CD4-positive, CD25-positive, alpha-beta regulatory T cell (primary cell): ENCODE data around the gene PRICKLE3. TPM values are rescaled to one million over a fixed set of nuclear protein-coding genes. Genes with fewer than 3 reads are reported as not detected.
A peak's percentile ranks its signal among the peaks of the same experiment; 100 is the strongest.

Experiments
- ATAC-seq, 2 donors: fragments of 150-1000 bp; cut with Tn5 transposase; one replicate each; pipeline ENCODE4 v1.10.0; 2021; ENCODE audit warnings: low read depth in 2 of 2, moderate number of reproducible peaks in 2 of 2, moderate library complexity in 1 of 2
- DNase-seq, 3 donors: peaks; one replicate each; pipeline versions ENCODE4 v3.0.0 to v3.0.0-alpha.2; 2012 to 2022; ENCODE audit warnings: mixed read lengths in 1 of 3
- H3K27ac ChIP-seq: one replicate; pipeline ENCODE4 v1.7.0; 2013; ENCODE audit warnings: mild to moderate bottlenecking, low read length; ENCODE audit not compliant: insufficient read depth, poor library complexity, severe bottlenecking
- H3K27me3 ChIP-seq: one replicate; pipeline ENCODE4 v1.7.0; 2013; ENCODE audit warnings: low read length; ENCODE audit not compliant: control insufficient read depth, insufficient read depth
- H3K36me3 ChIP-seq: one replicate; pipeline ENCODE4 v1.7.0; 2013; ENCODE audit warnings: mild to moderate bottlenecking, low read length, moderate library complexity; ENCODE audit not compliant: control insufficient read depth, insufficient read depth
- H3K4me1 ChIP-seq: 2 replicates; pipeline ENCODE4 v1.7.0; 2013; ENCODE audit warnings: mild to moderate bottlenecking, low read length; ENCODE audit not compliant: insufficient read depth, control insufficient read depth, poor library complexity, severe bottlenecking
- H3K4me3 ChIP-seq: one replicate; pipeline ENCODE4 v1.7.0; 2013; ENCODE audit warnings: low read depth, mild to moderate bottlenecking, low read length, moderate library complexity
- H3K9me3 ChIP-seq, 2 experiments: 1 replicate in 1 of 2; 2 replicates in 1 of 2; pipeline ENCODE4 v1.7.0; 2013; ENCODE audit warnings: low read length in 2 of 2, mild to moderate bottlenecking in 1 of 2, moderate library complexity in 1 of 2; ENCODE audit not compliant: control insufficient read depth in 2 of 2
- H3K27ac Mint-ChIP-seq, 3 donors: one replicate each; pipeline ENCODE4 v1.8.0; 2020 to 2022; ENCODE audit warnings: mild to moderate bottlenecking in 3 of 3, mixed read lengths in 3 of 3, moderate library complexity in 2 of 3
- H3K27me3 Mint-ChIP-seq: one replicate; pipeline ENCODE4 v1.8.0; 2022; ENCODE audit warnings: mild to moderate bottlenecking, mixed read lengths
- H3K36me3 Mint-ChIP-seq: one replicate; pipeline ENCODE4 v1.8.0; 2020; ENCODE audit warnings: mixed read lengths
- H3K4me1 Mint-ChIP-seq, 4 donors: one replicate each; pipeline ENCODE4 v1.8.0; 2020 to 2022; ENCODE audit warnings: mixed read lengths in 4 of 4, mild to moderate bottlenecking in 1 of 4
- H3K4me3 Mint-ChIP-seq, 4 donors: one replicate each; pipeline ENCODE4 v1.8.0; 2020 to 2022; ENCODE audit warnings: mild to moderate bottlenecking in 4 of 4, mixed read lengths in 4 of 4, moderate library complexity in 3 of 4
- H3K9me3 Mint-ChIP-seq, 7 donors: one replicate each; pipeline ENCODE4 v1.8.0; 2020 to 2022; ENCODE audit warnings: mixed read lengths in 7 of 7, mild to moderate bottlenecking in 3 of 7, moderate library complexity in 2 of 7
- polyA plus RNA-seq, 4 donors: library from polyadenylated mRNA; unstranded; fragments of 300-500 nt; fragmentation: Illumina TruSeq; gene quantifications; one replicate each; pipeline ENCODE4 v1.2.3, GENCODE V29; 2021
- total RNA-seq: library from RNA; stranded (reverse); gene quantifications from one replicate; pipeline ENCODE4 v1.2.3, GENCODE V29; 2022

Gene PRICKLE3
- total and polyA plus RNA-seq, 5 donors from 2014 or later = 2.7 to 7.3 (median 3.5) TPM

DNA sequence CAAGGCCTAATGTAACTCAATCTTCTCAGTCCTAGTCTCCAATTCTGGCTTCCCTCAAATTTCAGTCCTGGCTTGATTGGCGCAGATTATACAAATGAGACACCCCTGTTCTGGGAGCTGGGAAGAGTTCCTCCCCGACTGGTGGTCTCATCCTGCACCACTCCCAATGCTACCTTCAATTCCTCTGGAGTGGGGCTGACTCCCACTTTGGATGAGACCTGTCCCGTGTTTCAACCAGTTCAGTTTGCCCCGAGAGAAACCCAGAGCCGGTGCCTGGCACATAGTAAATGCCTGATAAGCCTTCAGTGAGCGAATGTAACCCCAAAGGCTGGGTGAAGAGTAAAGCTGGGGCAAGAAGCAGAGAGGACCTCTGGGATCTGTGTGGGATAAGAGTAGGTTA is 17.8 kb upstream of the PRICKLE3 start:
- no peaks in the 10 kb centered on the region for H3K9me3 ChIP-seq
- DNase-seq (no peak), ATAC-seq (no peak)
- H3K4me1 ChIP-seq = peaks cover 9% of the 10 kb centered on the region
- no peak overlapping the region for H3K27ac ChIP-seq
- H3K36me3 ChIP-seq = no peaks in the 10 kb centered on the region
- H3K27ac Mint-ChIP-seq = no peak overlapping the region
- no peak overlapping the region for H3K4me3 ChIP-seq
- H3K4me3 Mint-ChIP-seq = peak overlapping the region in 1 of 4 donors; percentile 39
- H3K27me3 Mint-ChIP-seq = no peaks in the 10 kb centered on the region
- peaks cover 0 to 1% (median 0%) of the 10 kb centered on the region in 7 donors for H3K9me3 Mint-ChIP-seq
- H3K36me3 Mint-ChIP-seq = no peaks in the 10 kb centered on the region
- peaks cover 0 to 3% (median 0%) of the 10 kb centered on the region in 4 donors for H3K4me1 Mint-ChIP-seq
- no peaks in the 10 kb centered on the region for H3K27me3 ChIP-seq

DNA sequence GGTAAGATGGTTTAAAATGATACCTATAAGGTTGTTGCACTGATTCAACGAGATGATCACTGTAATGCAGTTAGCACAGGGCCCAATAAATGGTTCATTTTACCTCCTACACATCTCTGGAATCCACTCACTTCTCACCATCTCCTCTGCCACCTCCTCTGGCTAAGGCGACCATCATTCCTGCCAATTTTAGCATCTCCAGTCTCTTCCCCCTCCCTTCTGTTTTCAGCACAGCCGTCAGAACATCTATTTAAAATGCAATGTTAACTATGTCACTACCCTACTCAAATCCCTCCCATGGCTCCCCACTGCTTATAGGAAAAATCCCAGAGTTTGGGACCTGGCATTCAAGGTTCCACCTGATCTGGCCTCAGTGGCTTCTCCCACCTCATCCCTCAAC is 17.4 kb upstream of the PRICKLE3 start:
- no peak for DNase-seq
- no peak overlapping the region for H3K27ac Mint-ChIP-seq

DNA sequence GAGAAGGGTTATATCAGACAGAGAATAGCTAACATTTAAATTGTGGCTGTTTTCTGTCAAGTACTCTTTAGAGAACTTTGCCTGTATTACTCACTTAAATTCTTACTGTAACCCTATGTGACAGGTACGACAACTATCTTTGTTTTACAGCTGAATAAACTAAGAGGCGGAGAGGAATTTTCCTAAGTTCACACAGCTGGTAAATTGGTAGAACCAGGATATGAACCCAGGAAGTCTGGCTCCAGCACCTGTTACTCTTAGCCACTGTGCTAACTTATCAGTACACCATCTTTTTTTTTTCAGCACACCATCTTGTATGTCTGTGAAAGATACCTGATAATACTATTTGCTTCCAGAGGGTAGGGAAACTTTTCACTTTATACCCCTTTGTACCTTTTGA is 15.8 kb upstream of the PRICKLE3 start:
- no peak overlapping the region for H3K4me3 Mint-ChIP-seq
- ATAC-seq = no peak

More for the DNA sequence above, 17.4 kb upstream of the PRICKLE3 start:
- Mint-ChIP-seq H3K4me1 (peaks cover 0 to 4% (median 0%) of the 10 kb centered on the region in 4 donors), H3K9me3 (peaks cover 0 to 1% (median 0%) of the 10 kb centered on the region in 7 donors), H3K27me3 (no peaks in the 10 kb centered on the region), H3K36me3 (no peaks in the 10 kb centered on the region), H3K4me3 (peak overlapping the region in 2 of 4 donors; percentile 38 to 39)
- no peak overlapping the region for H3K27ac ChIP-seq
- ATAC-seq = no peak
- no peaks in the 10 kb centered on the region for H3K36me3 ChIP-seq
- H3K4me3 ChIP-seq = no peak overlapping the region
- no peaks in the 10 kb centered on the region for H3K27me3 ChIP-seq
- H3K4me1 ChIP-seq = peaks cover 13% of the 10 kb centered on the region
- H3K9me3 ChIP-seq = no peaks in the 10 kb centered on the region

DNA sequence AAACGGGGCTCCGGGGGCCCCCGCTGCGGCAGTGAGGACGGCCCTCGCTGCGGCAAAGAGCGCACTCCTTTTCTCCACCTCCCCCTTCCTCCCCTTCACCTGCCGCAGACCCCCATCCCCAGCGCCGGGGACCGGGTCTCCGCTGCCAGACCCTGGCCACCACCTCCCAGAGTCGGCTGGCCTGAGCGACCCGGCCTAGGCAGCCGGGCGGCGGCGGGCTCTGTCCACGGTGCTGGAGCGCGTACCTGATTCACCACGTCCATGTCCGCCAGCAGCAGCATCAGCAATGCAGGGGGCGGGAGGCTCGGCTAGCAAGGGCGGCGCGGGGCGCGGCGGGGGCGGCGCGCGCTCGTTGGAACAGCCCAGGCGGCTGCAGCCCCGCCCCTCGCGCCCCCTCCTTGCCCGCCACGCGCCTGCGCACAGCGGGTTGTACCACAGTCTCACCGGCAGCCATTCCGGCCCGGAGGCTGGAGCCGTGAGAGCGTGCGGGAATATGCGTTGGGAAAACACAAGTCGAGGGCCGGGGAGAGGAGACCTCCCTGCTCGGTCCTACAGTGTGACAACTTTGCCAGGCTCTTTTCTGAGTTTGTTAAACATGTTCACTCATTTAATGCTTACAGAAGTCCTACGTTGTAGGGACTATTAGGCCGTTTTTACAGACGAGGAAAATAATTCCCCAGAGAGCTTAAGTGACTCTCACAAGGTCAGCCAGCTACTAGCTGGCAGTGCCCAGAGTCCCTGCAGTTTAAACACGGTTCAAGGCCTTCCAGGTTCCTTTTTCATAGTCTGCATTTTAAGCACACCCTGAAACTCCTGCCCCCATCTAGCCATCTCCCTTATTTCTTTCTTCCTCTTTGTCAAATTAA is 14.0 kb upstream of the PRICKLE3 start, which contains the start of gene SYP:
TSS of gene SYP (minus strand) at position 288 of the 866 bp plus-strand sequence. CDS start at position 281, 7 bp downstream.
- peaks cover 13% of the 10 kb centered on the region for H3K4me1 ChIP-seq
- H3K36me3 Mint-ChIP-seq = no peaks in the 10 kb centered on the region
- H3K4me3 ChIP-seq = peak within 1 kb of the TSS; percentile 76
- H3K4me1 Mint-ChIP-seq = peaks cover 0 to 11% (median 3%) of the 10 kb centered on the region in 4 donors
- no peaks in the 10 kb centered on the region for H3K27me3 Mint-ChIP-seq
- no peaks in the 10 kb centered on the region for H3K36me3 ChIP-seq
- peak within 1 kb of the TSS in 1 of 3 donors; percentile 80 for H3K27ac Mint-ChIP-seq
- H3K9me3 ChIP-seq = no peaks in the 10 kb centered on the region
- H3K27me3 ChIP-seq = no peaks in the 10 kb centered on the region
- DNase-seq (peak; percentile 80 to 87 (median 85)), ATAC-seq (peak; percentile 97 to 98)
- peaks cover 0 to 3% (median 0%) of the 10 kb centered on the region in 7 donors for H3K9me3 Mint-ChIP-seq
- H3K27ac ChIP-seq = no peak within 1 kb of the TSS
- H3K4me3 Mint-ChIP-seq = peak within 1 kb of the TSS; percentile 51 to 91 (median 76)

More for the DNA sequence above, 15.8 kb upstream of the PRICKLE3 start:
- H3K27me3 Mint-ChIP-seq = no peaks in the 10 kb centered on the region
- H3K27ac ChIP-seq = no peak overlapping the region
- H3K27ac Mint-ChIP-seq = no peak overlapping the region
- peaks cover 13% of the 10 kb centered on the region for H3K4me1 ChIP-seq
- H3K9me3 Mint-ChIP-seq = peaks cover 0 to 1% (median 0%) of the 10 kb centered on the region in 7 donors
- H3K4me1 Mint-ChIP-seq = peaks cover 0 to 11% (median 3%) of the 10 kb centered on the region in 4 donors
- H3K36me3 ChIP-seq = no peaks in the 10 kb centered on the region
- H3K36me3 Mint-ChIP-seq = no peaks in the 10 kb centered on the region
- DNase-seq = no peak
- no peak overlapping the region for H3K4me3 ChIP-seq
- H3K27me3 ChIP-seq = no peaks in the 10 kb centered on the region
- H3K9me3 ChIP-seq = no peaks in the 10 kb centered on the region

DNA sequence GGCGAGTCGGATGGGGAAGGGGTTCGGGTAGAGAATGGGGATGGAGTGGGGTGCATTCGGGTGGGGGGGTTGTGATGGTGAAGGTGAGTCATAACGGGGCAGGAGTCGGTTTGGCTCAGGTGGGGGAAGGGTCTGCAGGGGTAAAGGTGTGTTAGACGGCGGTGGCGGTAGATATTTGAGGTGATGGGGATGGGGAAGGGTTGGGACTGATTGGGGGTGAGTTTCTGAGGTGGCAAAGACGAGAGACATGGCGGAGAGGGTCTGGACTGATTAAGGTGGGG is 13.1 kb upstream of the PRICKLE3 start:
- Mint-ChIP-seq H3K4me1 (peaks cover 0 to 11% (median 3%) of the 10 kb centered on the region in 4 donors), H3K36me3 (no peaks in the 10 kb centered on the region), H3K27ac (no peak overlapping the region), H3K27me3 (no peaks in the 10 kb centered on the region), H3K4me3 (no peak overlapping the region), H3K9me3 (peaks cover 0 to 3% (median 0%) of the 10 kb centered on the region in 7 donors)
- DNase-seq = no peak
- no peak for ATAC-seq
- H3K36me3 ChIP-seq = no peaks in the 10 kb centered on the region
- H3K27ac ChIP-seq = no peak overlapping the region
- no peaks in the 10 kb centered on the region for H3K27me3 ChIP-seq
- H3K4me1 ChIP-seq = peaks cover 13% of the 10 kb centered on the region
- no peaks in the 10 kb centered on the region for H3K9me3 ChIP-seq
- no peak overlapping the region for H3K4me3 ChIP-seq

DNA sequence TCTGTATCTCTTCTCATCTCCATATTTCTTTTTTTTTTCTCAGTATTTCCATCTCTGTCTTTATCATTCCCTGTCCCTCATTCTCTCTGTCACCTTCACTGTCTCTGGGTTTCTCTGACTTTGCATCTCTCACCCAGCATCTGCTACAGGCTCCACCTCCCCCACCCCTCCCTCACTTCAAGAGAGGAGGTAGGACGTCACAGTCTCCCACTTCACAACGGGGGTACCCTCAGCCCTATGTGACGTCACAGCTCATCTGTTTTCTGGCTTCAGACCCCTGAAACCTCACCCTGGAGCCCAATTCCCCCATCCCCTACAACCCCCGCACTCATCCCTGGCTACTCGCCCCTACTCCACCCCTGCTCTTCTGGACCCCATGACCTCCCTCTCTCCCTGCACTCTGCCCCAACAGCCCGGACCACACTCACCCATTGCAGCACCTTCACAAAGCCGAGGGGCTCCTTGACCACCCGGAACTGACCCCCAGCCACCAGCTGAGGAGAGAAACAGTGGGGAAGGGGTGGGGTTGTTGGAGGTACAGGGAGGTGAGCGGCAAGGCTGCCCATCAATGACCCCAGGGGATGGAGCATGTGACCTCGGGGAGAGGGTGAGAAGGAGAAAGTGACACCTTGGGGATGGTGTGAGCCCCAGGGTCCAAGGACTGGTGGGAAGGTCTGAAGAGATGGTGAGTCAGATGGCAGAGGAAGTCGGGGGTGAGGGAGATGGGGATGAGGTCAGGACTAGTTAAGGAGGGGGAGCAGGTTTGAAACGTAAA is 12.6 kb upstream of the PRICKLE3 start:
- ATAC-seq (no peak), DNase-seq (no peak)
- Histone ChIP-seq H3K4me3 (no peak overlapping the region), H3K27me3 (no peaks in the 10 kb centered on the region), H3K36me3 (no peaks in the 10 kb centered on the region), H3K9me3 (no peaks in the 10 kb centered on the region), H3K4me1 (peaks cover 13% of the 10 kb centered on the region), H3K27ac (no peak overlapping the region)
- Mint-ChIP-seq H3K27me3 (no peaks in the 10 kb centered on the region), H3K4me3 (peak overlapping the region in 1 of 4 donors; percentile 74), H3K4me1 (peaks cover 0 to 14% (median 5%) of the 10 kb centered on the region in 4 donors), H3K9me3 (peaks cover 0 to 3% (median 0%) of the 10 kb centered on the region in 7 donors), H3K27ac (no peak overlapping the region), H3K36me3 (no peaks in the 10 kb centered on the region)

DNA sequence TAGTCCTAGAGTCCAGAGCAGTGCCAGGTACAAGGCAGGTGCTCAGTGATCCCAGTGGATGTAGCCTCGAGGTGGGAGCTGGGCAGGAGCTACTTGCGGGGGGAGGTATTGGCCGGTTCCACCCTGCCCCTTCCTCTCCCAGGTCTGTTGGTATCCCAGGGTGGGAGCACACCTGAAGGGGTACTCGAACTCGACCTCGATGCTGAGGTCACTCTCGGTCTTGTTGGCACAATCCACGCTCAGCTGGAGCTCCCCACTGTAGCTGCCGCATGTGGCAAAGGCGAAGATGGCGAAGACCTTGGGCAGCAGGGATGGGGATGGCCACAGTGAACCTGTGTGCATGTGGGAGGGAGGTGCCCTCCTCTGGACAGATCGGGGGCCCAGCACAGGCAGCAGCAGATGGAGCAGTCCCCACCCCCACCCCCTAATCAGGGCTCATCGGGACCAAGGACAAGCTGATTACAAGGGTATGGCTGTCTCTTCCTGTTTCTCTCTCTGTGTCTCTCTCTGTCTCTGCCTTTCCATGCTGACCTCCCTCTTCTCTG is 11.4 kb upstream of the PRICKLE3 start:
- Mint-ChIP-seq H3K9me3 (peaks cover 0 to 1% (median 0%) of the 10 kb centered on the region in 7 donors), H3K4me3 (peak overlapping the region in 1 of 4 donors; percentile 4), H3K27me3 (no peaks in the 10 kb centered on the region), H3K27ac (no peak overlapping the region), H3K4me1 (peaks cover 0 to 23% (median 10%) of the 10 kb centered on the region in 4 donors), H3K36me3 (no peaks in the 10 kb centered on the region)
- H3K4me3 ChIP-seq = no peak overlapping the region
- no peaks in the 10 kb centered on the region for H3K27me3 ChIP-seq
- H3K9me3 ChIP-seq = no peaks in the 10 kb centered on the region
- no peaks in the 10 kb centered on the region for H3K36me3 ChIP-seq
- H3K4me1 ChIP-seq = peaks cover 13% of the 10 kb centered on the region
- DNase-seq (no peak), ATAC-seq (no peak)
- H3K27ac ChIP-seq = no peak overlapping the region
